GM10248 (cell line): ENCODE data around the gene RIMBP2.
"Not testable (repeated sequence)": the region's sequence is repeated elsewhere in the genome, so short reads cannot be mapped to it uniquely, and the experiment has no call there.

Source experiments
- CTCF ChIA-PET: fragments of 300-600 bp; sonication (Branson Sonifier 250); formaldehyde crosslinking; extraction: SDS; loops from one replicate; lab custom pipeline; 2021; ENCODE audit warnings: antibody characterized with exemption; lab: Yijun Ruan, JAX
- POLR2A ChIA-PET: fragments of 350-650 bp; sonication (Branson Sonifier 250); formaldehyde crosslinking; extraction: SDS; loops from one replicate; lab custom pipeline; 2020; ENCODE audit warnings: antibody characterized with exemption; lab: Yijun Ruan, JAX
- DNase-seq: peaks from one replicate; pipeline ENCODE4 v3.0.0; 2012; ENCODE audit errors: extremely low spot score
- CTCF ChIP-seq: IDR thresholded peaks from 2 replicates; pipeline ENCODE4 v1.5.1; 2012; ENCODE audit warnings: mild to moderate bottlenecking, low read depth; ENCODE audit errors: extremely low read depth, missing control alignments, control extremely low read depth

Gene RIMBP2

GRCh38 chr12:130700492-130701401, 15.4 kb downstream of the RIMBP2 start:
- ChIA-PET POLR2A (no interaction called here), CTCF (interaction anchor here (1.7 kb wide), 1 partner anchor 8 kb away, joined by 3 read pairs; no protein-coding TSS in a partner anchor)
- DNase-seq = no peak
- TF ChIP-seq CTCF = no peak

DNA sequence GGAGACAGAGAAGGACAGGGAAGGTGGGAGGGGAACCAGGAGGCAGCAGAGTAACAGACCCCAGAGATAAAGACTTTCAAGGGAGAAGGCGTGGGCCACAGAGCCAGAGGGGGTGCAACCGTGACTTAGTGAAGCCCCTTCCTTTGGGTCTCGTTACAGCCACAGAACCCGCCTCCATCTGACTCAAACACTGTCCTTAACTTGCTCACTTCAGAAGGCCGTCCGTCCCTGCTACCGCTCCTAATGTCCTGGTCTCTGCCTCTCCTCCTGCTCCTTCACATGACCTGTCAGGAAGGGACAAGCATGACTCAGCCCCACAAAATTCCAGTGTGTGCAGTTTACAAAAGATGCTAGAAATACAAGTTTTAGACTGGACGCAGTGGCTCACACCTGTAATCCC, 18.0 kb downstream of the RIMBP2 start:
- DNase-seq = no peak
- POLR2A ChIA-PET = no interaction called here
- TF ChIP-seq CTCF = no peak
- CTCF ChIA-PET = no interaction called here

- CTCF ChIA-PET = interaction anchor here (1.5 kb wide), 1 partner anchor 126 kb away, joined by 3 read pairs; no protein-coding TSS in a partner anchor
- POLR2A ChIA-PET = no interaction called here
- no peak for DNase-seq
- no peak for TF ChIP-seq CTCF
Observed at GRCh38 chr12:130696379-130697100, 19.6 kb downstream of the RIMBP2 start.

DNA sequence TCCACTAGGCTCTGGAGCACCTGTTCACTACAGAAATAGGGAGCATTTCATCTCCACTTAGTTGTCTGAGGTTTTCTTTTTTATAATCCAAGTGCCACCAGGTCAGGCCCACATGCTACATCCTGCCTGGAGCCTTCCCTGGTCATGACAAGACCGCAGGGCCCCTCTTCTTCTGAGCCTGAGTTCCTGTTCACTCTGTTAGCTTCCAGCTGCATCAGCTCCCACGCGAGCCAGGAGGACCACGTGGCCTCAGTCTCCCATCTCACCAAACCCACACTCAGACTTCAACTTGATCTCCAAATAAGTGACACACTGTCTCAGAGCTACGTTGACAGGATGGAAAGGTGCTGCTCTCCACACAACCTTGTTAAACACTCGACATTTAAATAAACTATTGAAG, 21.0 kb downstream of the RIMBP2 start:
- ChIA-PET CTCF (no interaction called here), POLR2A (no interaction called here)
- TF ChIP-seq CTCF = no peak

GRCh38 chr12:130689408-130690405, 26.4 kb downstream of the RIMBP2 start:
- DNase-seq = no peak
- no peak for TF ChIP-seq CTCF
- POLR2A ChIA-PET = no interaction called here
- CTCF ChIA-PET = no interaction called here

More for the DNA sequence above, 21.0 kb downstream of the RIMBP2 start:
- no peak for DNase-seq

- POLR2A ChIA-PET, CTCF ChIA-PET, DNase-seq: not testable (repeated sequence)
Observed at GRCh38 chr12:130688999-130689398, 27.1 kb downstream of the RIMBP2 start.
